HG03060 (cell line): Measurements from ENCODE around the gene CPZ.

Source experiments
- ATAC-seq: cut with Tn5 transposase; IDR thresholded peaks from one replicate; pipeline ENCODE4 v1.9.1; 2021; ENCODE audit warnings: low read depth, moderate number of reproducible peaks; ENCODE audit not compliant: unreplicated experiment

Gene CPZ

DNA sequence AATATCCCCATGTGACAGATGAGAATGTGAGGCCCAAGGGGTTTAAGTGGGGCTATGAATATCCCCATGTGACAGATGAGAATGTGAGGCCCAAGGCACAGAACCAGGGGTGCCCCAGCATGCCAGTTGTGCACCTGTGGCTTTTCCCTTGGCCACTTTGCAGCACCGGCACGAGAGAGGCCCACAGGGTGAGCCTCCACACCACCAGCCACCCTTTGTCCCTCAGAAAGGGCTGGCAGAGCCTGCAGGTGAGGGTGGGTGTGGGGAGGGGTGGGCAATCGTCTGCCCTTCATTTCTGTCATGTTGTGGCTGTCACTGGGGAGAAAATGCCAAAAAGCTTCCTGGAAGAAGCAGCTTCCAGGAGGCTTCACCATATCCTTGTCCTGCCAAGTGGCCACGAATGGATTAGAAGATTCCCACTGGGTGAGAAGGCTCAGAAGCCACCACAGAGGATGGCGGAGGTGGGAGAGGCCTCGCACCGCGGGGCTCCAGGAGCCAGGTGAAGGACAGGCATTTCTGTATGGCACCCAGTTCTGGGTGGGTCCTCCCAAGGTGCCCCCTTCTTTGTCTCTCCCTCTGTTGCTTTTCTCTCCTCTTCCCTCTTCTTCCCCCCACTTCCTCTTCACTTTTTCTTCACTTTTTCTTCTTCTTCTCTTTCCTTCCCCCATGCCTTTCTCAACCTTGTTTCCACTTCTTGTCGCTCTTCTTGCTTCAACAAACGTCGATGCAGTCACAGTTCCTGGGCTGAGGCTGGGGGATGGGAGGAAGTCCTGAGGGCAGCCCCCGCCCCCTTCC is 12.8 kb upstream of the CPZ start:
- ATAC-seq = no peak

DNA sequence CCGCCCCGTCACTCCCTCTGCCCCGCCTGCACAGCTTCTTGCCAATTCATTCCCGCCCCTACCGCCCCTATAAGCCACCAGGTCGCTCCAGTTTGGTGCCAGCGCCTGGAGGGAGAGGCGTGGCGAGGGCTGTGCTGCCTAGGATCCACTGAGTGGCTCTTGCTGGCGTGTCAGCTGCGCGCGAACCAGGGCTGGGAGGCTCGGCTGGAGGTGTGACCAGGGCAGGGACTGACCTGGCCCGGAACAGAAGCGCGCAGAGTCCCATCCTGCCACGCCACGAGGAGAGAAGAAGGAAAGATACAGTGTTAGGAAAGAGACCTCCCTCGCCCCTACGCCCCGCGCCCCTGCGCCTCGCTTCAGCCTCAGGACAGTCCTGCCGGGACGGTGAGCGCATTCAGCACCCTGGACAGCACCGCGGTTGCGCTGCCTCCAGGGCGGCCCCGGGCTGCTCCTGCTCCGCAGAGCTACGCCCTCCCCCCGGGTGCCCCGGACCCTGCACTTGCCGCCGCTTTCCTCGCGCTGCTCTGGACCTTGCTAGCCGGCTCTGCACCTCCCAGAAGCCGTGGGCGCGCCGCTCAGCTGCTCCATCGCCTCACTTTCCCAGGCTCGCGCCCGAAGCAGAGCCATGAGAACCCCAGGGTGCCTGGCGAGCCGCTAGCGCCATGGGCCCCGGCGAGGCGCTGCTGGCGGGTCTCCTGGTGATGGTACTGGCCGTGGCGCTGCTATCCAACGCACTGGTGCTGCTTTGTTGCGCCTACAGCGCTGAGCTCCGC is 12.1 kb upstream of the CPZ start, which contains the start of gene GPR78:
Gene GPR78, plus strand, starts transcription at position 72 of the 773 bp plus-strand sequence. Its CDS starts 591 bp downstream, at position 663.
- ATAC-seq = no peak

DNA sequence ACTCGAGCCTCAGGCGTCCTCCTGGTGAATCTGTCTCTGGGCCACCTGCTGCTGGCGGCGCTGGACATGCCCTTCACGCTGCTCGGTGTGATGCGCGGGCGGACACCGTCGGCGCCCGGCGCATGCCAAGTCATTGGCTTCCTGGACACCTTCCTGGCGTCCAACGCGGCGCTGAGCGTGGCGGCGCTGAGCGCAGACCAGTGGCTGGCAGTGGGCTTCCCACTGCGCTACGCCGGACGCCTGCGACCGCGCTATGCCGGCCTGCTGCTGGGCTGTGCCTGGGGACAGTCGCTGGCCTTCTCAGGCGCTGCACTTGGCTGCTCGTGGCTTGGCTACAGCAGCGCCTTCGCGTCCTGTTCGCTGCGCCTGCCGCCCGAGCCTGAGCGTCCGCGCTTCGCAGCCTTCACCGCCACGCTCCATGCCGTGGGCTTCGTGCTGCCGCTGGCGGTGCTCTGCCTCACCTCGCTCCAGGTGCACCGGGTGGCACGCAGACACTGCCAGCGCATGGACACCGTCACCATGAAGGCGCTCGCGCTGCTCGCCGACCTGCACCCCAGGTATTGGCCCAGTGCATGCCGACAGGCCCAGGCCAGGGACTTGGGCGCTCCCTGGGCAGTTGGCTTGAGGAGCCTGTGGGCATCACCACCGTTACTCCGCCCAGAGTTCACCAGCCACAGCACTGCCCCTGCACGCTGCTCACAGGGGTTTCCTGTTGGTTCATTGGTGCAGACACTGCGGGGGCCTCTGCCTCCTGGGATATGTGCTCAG is 11.3 kb upstream of the CPZ start:
- ATAC-seq = no peak

DNA sequence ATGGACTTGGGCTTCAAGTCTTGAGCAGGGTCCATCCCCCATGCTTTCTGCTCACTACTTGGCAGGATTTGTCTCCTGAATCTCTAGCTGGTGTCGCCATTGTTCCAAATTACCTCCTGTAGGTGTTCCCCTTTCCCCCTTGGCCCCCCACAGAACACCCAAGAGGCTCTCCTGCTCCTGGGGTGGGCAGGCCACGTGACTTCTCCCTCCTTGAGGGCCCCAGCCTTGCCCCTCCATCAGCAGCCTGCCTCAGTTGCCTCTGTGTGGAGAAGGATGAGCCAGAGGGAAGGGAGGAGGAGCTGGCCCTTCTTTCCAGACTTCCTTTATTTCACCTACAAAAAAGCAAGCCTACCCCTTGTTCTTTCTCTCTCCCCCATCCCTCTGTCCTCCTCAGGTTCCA is 10.5 kb upstream of the CPZ start:
- no peak for ATAC-seq

DNA sequence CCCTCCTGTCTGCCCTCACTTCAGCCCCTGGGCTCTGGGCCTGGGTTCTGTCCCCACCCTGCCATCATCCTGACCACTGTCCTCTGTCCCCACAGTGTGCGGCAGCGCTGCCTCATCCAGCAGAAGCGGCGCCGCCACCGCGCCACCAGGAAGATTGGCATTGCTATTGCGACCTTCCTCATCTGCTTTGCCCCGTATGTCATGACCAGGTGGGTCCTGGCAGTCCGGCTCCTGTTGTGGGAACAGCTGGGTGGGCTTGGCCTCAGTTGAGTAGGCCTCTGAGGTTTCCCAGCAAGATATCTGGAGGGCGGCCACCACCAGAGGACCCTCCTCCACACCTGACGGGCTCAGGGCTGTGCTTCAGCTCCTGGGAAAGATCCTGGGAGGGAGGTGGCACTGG is 10.1 kb upstream of the CPZ start:
- ATAC-seq = no peak

DNA sequence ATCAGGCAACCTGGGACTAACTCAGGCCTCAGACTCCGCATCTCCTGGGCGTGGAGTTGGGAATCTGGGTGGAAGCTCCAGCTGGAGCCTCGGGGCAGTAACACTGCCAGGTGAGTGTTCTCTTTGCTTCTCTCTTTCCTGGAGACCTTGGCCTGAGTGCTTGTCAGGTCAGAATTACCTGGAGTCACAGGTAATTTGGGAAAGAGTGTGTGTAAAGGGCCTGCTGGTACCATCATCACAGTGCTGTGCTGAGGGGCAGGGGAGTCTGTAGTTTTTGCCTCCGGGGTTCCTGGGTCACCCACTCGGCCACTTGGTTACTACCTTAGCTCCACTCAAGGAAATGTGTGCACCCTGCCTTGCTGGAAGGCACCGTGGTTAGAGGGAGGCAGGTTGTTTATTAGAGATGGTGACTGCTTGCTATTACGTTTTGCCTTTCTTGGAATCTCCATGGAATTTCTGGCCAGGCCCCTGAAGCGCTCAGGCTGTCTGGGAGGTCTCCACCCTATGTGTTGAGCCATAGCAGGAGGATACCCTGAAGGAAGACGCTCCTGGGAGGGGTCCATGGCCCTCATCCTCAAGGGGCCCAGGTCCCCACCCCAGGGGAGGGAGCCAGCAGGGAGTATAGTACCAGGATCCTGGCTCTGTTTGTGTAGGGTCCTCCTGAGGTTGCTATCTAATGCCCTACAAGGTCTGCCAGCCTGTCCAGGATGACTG is 9.5 kb upstream of the CPZ start:
- ATAC-seq = no peak

DNA sequence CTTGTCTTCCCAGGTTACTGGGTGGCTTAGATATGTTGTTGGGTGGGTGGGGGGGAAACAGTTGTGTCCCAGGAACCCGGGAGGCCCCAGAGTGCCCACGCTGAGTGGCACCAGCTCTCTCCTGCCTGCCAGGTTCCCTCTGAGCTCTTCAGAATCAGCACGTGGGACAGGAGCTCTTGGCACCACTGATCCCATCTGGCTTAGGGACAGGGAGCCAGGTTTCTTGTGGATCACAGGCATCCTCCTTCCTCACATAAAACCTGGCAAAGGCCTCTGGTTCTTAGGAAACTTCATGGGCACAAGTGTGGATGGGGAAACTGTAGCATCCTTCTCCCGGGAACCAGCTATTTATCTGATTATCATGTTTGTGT is 8.9 kb upstream of the CPZ start:
- ATAC-seq = no peak

DNA sequence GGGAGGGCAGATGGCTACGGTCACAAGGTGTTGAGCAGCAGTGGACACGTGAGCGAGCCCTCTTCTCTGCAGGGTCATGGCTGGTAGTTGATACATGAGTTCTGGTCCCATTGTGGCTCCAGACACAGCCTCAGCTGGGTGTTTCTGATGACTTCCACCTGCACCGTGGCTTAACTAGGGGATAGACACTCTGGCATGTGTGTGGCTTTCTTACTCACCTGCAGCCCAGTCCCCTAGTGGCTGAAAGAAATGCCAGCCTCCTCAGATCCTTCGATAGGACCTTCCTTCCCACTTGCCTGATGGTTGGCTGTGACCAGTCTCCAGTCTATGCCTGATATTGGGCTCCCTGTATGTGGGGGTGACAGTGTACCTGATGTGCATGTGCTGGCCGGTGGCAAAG is 7.4 kb upstream of the CPZ start:
- no peak for ATAC-seq

DNA sequence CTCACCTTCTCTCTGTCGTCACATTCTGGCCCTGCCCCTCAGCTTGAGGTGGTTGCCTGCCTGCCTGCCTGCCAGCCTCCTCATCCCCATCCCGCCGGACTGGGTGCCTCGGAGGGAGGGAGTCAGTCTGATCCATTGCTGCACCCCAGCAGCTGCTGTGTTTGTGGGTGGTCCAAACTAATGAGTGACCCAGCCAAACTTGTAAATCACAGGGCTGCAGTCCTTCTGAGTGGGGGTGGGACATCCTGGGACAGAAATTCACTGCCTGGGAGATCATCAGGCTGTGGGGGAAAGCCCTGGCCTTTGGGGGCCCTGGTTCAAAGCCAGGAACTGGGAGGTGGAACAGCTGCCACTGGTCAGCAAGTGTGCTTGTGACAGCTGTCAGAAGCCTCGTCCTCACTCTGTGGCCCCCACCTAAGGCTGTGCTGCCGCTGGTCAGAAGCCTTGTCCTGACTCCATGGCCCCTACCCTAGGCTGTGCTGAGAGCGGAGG is 6.8 kb upstream of the CPZ start:
- no peak for ATAC-seq

DNA sequence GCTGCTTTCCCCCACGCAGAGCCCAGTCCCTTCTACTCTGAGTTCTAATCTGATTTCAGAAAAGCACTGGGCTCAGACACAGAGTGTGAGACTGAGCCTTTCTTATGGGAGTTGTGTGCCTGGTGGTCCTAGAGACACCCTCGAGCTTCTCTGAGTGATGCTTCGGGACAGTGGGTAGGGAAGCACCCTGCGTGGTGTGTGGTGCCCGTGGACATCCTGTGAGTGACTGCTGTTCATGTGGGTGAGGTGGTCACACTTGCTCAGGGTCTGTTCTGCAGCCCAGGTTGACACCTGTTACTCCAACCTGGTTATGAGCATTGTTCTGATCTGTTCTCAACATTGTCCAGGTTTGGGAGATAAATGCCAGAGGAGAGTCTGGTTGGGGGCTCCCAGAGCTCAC is 6.3 kb upstream of the CPZ start:
- ATAC-seq = no peak

DNA sequence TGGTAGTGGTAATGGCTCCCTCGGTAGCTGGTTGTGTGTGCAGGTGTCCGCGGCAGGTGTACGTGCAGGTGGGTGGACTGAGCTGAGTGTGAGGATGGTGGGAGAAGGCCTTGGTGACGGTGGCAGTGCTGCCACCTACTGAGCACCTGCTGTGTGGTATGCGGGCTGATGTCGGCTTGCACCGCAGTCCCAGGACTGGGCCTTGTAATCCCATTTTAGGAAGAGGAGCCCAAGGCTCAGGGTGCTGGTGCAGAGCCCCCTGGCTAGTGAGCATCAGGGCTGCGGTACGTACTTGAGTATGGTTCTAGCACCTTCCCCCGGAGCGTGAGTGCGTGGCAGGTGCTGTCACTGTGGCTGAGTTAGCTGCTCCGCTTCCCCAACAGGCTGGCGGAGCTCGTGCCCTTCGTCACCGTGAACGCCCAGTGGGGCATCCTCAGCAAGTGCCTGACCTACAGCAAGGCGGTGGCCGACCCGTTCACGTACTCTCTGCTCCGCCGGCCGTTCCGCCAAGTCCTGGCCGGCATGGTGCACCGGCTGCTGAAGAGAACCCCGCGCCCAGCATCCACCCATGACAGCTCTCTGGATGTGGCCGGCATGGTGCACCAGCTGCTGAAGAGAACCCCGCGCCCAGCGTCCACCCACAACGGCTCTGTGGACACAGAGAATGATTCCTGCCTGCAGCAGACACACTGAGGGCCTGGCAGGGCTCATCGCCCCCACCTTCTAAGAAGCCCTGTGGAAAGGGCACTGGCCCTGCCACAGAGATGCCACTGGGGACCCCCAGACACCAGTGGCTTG is 5.7 kb upstream of the CPZ start:
- no peak for ATAC-seq

DNA sequence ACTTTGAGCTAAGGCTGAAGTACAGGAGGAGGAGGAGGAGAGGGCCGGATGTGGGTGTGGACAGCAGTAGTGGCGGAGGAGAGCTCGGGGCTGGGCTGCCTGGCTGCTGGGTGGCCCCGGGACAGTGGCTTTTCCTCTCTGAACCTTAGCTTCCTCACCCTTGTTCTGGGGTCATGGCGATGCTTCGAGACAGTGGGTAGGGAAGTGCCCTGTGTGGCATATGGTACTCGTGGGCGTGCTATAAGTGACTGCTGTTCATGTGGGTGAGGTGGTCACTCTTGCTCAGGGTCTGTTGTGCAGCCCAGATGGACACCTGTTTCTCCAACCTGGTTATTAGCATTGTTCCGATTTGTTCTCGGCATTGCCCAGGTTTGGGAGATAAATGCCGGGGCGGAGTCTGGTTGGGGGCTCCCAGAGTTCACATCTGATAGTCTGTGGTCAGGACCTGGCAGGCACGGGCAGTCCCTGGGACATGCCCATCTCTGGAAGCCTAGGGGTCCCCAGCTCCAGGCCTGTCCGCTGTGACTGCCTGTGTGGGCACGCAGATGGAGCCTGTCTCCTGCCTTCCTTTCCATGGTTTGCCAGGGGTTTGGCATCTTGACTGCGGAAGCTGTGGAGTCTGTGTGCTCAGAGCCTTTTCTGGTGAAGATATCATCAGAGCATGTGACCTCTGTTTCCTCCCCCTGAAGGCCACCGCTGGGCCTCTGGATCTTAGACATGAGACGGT is 4.9 kb upstream of the CPZ start:
- ATAC-seq = no peak

DNA sequence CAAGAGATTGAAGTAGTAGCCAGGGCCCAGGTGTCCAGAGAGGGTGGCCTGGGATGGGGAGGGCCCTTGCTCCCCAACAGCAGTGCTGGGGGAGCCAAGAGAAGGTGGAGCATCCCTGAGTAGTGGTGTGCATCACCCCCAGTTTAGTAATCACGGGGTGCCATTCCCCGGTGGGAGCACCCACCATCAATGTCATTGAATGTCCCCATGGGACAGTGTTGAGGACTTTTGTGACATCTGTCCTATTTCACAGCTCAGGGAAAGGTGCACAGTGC is 4.4 kb upstream of the CPZ start:
- no peak for ATAC-seq

DNA sequence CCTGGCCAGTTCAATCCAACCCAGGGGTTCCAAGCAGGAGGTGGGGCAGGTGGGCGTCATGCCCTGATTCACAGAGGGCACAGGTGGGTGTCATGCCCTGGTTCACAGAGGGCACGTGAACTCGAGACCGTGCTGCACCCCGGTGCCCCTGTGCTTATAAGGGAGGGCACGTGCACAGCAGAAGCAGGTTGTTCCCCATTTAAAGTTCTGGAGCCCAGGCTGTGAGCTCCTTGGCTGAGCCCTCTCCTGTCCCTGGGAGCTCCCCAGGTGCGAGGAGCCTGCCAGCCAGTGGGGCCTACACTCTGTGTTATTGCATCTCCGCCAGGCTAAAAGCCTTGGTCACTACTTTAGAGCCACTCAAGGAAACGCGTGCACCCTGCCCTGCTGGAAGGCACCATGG is 3.2 kb upstream of the CPZ start:
- ATAC-seq = no peak

DNA sequence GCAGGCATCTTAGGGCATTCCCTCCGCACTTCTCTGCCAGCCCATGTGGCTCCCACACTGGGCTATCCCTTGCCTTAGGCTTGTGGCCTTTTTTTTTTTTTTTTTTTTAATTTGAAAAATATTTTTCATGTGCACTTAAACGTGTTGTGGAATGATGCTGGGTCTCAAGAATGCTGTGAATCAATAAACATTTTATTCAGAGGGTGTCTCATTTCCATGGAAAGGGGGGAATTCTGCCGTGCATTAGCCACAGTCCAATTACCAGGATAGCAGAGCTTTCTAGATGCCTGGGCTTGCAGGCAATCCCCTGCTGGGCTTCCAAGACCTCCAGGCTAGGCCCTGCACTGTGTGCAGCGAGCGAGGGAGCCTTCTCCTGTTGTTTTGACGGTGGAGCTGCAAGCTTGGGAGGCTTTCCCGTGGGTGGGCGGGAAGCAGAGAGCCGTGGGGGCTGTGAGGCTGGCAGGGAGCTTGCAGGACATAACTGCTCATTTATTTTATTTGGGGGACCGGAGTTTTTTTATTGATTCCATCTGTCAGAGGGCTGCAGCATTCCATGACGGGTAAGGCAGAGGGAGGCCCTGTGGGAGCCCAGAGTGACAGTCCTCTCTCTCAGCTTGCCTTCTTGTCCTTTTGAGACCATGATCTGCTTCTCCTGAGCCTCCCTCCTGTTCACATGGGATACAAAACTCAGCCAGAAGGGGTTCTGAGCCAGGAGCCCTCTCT is 2.6 kb upstream of the CPZ start:
- no peak for ATAC-seq

DNA sequence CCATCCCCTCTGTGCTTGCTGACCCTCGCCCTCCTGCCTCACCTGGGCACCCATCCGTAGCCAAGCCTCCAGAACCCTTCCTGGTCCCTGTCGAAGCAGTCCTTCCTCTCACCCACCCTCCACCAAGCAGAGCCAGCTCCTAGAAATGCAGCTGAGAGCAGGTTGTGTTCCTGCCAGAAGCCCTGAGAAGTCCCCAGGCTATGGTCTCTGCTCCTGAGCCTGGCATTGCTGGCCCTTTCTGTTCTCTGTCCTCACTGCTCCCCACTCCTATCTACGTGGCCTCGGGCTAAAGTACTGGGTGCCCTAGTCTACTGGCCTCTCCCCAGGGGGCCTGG is 2.1 kb upstream of the CPZ start:
- no peak for ATAC-seq

DNA sequence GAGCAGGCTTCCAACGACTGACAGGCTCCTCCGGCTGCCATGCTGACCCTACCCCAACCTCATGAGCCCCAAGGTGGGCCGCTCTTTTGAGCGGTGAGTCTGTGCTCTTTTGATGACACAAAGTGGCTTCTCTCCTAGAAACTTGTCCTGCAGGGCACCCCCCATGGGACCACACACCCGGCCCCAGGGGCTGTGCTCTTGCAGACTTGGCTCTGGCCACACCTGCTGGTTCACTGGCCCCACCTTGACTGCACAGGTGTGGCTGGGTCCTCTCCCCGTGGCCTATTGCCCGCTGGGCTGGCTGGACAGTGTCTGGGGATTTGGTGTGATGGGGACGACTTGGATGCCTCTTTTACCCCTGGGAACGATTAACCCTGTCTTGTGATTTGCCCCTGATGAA is 1.5 kb upstream of the CPZ start:
- ATAC-seq = no peak

DNA sequence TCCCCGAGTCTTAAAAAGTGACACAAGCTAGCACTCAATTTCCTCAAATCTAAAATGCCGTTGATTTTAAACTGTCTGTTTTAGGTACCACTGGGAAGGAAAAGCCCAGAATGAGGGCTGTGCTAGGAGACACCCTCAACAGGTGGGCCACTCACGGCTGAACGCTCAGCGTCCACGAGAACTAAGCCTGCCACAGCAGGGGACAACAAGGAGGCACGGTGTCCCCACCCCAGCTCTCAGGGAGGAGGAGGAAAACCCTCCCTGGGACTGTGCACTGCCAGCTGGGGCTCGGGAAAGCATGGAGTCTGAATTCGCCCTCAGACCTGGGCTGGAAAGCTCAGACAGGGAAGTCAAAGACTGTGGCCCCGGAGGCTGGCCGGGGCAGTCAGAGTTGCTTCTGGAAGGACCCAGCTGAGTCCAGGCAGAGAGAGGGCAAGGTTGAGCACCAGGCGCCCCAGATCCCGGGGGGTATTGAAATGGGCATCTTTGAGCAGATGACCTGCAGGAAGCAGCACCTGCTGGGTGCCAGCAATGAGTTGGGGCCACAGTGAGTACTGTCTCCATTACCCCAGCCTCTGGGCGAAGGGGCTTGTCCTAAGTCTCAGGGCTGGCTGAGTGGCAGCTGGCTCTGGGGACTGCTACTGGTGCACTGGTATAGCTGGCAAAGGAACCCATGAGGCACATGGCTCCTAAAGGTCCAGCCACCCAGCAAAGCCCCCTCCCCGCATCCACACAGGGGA is 769 bp upstream of the CPZ start:
- no peak for ATAC-seq
